ENCODE data around the gene RXFP2.

RXFP2 gene

GRCh38 chr13:31793246-31793645 is 53.9 kb downstream of the RXFP2 start:
- DNase-seq (ENCODE audit: low spot score), result no peak
- no peak for TF ChIP-seq CTCF (IDR thresholded peaks at IDR 0.05; ENCODE audit: extremely low read depth, insufficient read depth, missing control alignments)
- in situ Hi-C loops (cut with MboI; ENCODE audit: low pct_unique_long_range_greater_than_20kb, low sequenced_read_pairs, unreplicated experiment), result no loop called here

- in situ Hi-C loops (cut with MboI; ENCODE audit: low pct_unique_long_range_greater_than_20kb, low sequenced_read_pairs, unreplicated experiment), result no loop called here
- TF ChIP-seq CTCF (IDR thresholded peaks at IDR 0.05; ENCODE audit: extremely low read depth, insufficient read depth, missing control alignments), result no peak
- no peak for DNase-seq (ENCODE audit: low spot score)
These were observed 55.1 kb downstream of the RXFP2 start for GRCh38 chr13:31794452-31794851.

GRCh38 chr13:31797154-31797775 is 57.9 kb downstream of the RXFP2 start:
- in situ Hi-C loops (cut with MboI; ENCODE audit: low pct_unique_long_range_greater_than_20kb, low sequenced_read_pairs, unreplicated experiment), result no loop called here
- DNase-seq (ENCODE audit: low spot score), result no peak
- no peak for TF ChIP-seq CTCF (IDR thresholded peaks at IDR 0.05; ENCODE audit: extremely low read depth, insufficient read depth, missing control alignments)

- TF ChIP-seq CTCF (IDR thresholded peaks at IDR 0.05; ENCODE audit: extremely low read depth, insufficient read depth, missing control alignments), result no peak
- in situ Hi-C loops (cut with MboI; ENCODE audit: low pct_unique_long_range_greater_than_20kb, low sequenced_read_pairs, unreplicated experiment), result no loop called here
These were observed 58.9 kb downstream of the RXFP2 start for GRCh38 chr13:31798189-31798588.

GRCh38 chr13:31801088-31801487 is 61.8 kb downstream of the RXFP2 start:
- TF ChIP-seq CTCF (IDR thresholded peaks at IDR 0.05; ENCODE audit: extremely low read depth, insufficient read depth, missing control alignments), result no peak
- no peak for DNase-seq (ENCODE audit: low spot score)
- in situ Hi-C loops (cut with MboI; ENCODE audit: low pct_unique_long_range_greater_than_20kb, low sequenced_read_pairs, unreplicated experiment), result no loop called here

More at GRCh38 chr13:31798189-31798588, 58.9 kb downstream of the RXFP2 start:
- DNase-seq (ENCODE audit: low spot score), result no peak

- TF ChIP-seq CTCF (IDR thresholded peaks at IDR 0.05; ENCODE audit: extremely low read depth, insufficient read depth, missing control alignments), result no peak
- in situ Hi-C loops (cut with MboI; ENCODE audit: low pct_unique_long_range_greater_than_20kb, low sequenced_read_pairs, unreplicated experiment), result no loop called here
- DNase-seq (ENCODE audit: low spot score), result no peak
These were observed 64.0 kb downstream of the RXFP2 start for GRCh38 chr13:31803311-31803710.
